ENCODE data around the gene SAA2. TPM values are rescaled to one million over a fixed set of nuclear protein-coding genes. Genes with fewer than 3 reads are reported as not detected.

Gene SAA2
- total RNA-seq, 1 experiment from 2014 or later: not detected

- Histone ChIP-seq H2BK12ac (ENCODE audit: insufficient read length, low read depth, low read length) (no peak overlapping the region), H3K14ac (ENCODE audit: insufficient read depth, low read length) (no peak overlapping the region), H3K4me1 (ENCODE audit: insufficient read depth, low read length) (no peaks in the 10 kb centered on the region), H2BK5ac (ENCODE audit: insufficient read length, low read length) (no peak overlapping the region), H2BK15ac (ENCODE audit: low read depth, low read length) (no peak overlapping the region), H3K79me2 (ENCODE audit: insufficient read depth, low read length) (no peaks in the 10 kb centered on the region), H3K56ac (ENCODE audit: insufficient read length, low read depth, low read length) (no peak overlapping the region), H3K23ac (ENCODE audit: insufficient read length, low read depth, low read length) (no peak overlapping the region), H3K4ac (ENCODE audit: low read depth, low read length) (no peak overlapping the region), H3K27me3 (ENCODE audit: insufficient read depth, low read length) (no peaks in the 10 kb centered on the region), H2BK20ac (ENCODE audit: low read depth, low read length, poor library complexity, severe bottlenecking) (no peak overlapping the region), H3K9me3 (ENCODE audit: control insufficient read depth, low read depth, low read length) (no peaks in the 10 kb centered on the region), H3K23me2 (ENCODE audit: insufficient read length, low read depth, low read length, poor library complexity, severe bottlenecking) (no peaks in the 10 kb centered on the region), H4K5ac (ENCODE audit: insufficient read length, low read depth, low read length) (no peak overlapping the region), H3K79me1 (ENCODE audit: insufficient read depth, low read depth, low read length, poor library complexity, severe bottlenecking) (no peaks in the 10 kb centered on the region), H3K9ac (ENCODE audit: extremely low read depth, insufficient read length, low read length) (no peak overlapping the region), H3K27ac (ENCODE audit: insufficient read length, low read depth, low read length) (no peak overlapping the region), H3K4me2 (ENCODE audit: insufficient read depth, insufficient read length, low read length) (no peak overlapping the region), H2AK5ac (ENCODE audit: insufficient read length, low read length) (no peak overlapping the region), H2AFZ (ENCODE audit: low read length) (no peak overlapping the region), H3K18ac (ENCODE audit: insufficient read length, low read depth, low read length) (no peak overlapping the region), H3T11ph (ENCODE audit: low read length) (no peak overlapping the region), H2BK120ac (ENCODE audit: low read depth, low read length, poor library complexity, severe bottlenecking) (no peak overlapping the region), H4K20me1 (ENCODE audit: control insufficient read depth, insufficient read depth, insufficient read length) (no peaks in the 10 kb centered on the region), H4K91ac (ENCODE audit: insufficient read length, low read depth, low read length) (no peak overlapping the region), H4K8ac (replicated peaks; ENCODE audit: insufficient read length, low read depth, low read length) (no peak overlapping the region)
- H3K4me3 Mint-ChIP-seq: no peak overlapping the region
- no CpG with 5 or more reads among the region's 2 CpGs for WGBS (ENCODE audit: extremely low coverage, insufficient read length, low lambda C conversion rate)
- no peaks in the 10 kb centered on the region for H3K4me1 Mint-ChIP-seq
- no peaks in the 10 kb centered on the region for H3K9me3 Mint-ChIP-seq
- no peaks in the 10 kb centered on the region for H3K27me3 Mint-ChIP-seq (ENCODE audit: low read depth)
- no peak for DNase-seq
- TF ChIP-seq CTCF (conservative IDR thresholded peaks at IDR 0.05): no peak
- H3K36me3 Mint-ChIP-seq (ENCODE audit: insufficient read depth in 1 of 3, low read depth in 3 of 3): peaks cover 41 to 88% (median 76%) of the 10 kb centered on the region in 3 experiments
- no peak overlapping the region for H3K27ac Mint-ChIP-seq
These were observed 46.8 kb upstream of the SAA2 start for GRCh38 chr11:18295316-18295715.

Measured in H9 (cell line).